ENCODE data around the gene FGFRL1. TPM values are rescaled to one million over a fixed set of nuclear protein-coding genes. Genes with fewer than 3 reads are reported as not detected.

The FGFRL1 gene
- polyA plus RNA-seq, 1 donor (not counting 4 experiments of a cell fraction or from before 2014, with no cell fraction given), result 2.8 TPM

DNA sequence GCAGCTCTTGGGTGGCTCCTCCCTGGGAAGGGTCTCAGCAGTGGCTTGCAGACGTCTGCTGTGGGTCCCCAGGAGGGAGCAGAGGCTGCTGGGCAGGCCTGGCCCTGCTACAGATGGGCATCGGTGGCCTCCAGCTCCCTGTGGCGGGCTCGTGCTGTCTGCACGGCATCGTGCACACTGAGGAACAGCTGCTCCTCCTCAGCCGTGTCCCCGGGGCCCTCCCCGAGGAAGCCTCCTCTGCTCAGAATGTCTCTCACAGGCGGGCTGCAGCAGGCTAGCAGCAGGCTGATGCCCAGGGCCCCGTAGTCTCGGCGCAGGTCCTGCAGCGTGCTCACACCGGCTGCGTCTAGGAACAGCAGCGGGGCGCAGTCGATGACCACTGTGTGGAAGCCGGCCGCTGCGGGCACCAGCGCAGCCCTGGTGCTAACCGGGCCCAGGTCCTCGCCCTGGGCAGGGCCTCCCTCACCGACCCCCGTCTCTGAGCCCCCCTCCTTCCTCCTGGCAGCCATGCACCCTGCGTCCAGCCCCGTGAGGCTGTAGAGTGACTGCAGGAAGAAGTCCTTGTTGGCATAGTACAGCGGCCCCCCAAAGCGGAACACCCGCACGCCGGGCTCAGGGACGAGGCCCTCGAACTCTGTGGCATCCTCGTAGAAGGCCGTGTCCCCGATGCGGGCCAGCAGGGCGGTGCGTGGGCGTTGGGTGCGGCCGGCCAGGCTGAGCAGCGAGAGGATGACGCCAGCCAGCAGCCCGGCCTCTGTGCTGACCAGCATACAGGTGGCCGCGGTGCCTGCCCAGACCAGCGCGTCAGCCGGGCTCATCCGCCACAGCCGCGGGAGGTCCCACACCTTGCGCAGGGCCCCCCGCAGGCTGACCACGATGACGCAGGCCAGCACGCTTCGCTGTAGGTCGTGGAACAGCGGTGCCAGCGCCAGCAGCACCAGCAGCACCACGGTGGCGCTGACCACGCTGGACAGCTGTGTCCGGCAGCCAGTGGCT lies 22.4 kb upstream of the FGFRL1 start:
- no peak overlapping the region for H3K4me2 ChIP-seq (ENCODE audit: control insufficient read depth, extremely low read depth, insufficient read depth, low read depth, low read length)
- FAIRE-seq, result no peak
- dilution Hi-C loops (cut with MboI; ENCODE audit: extremely low pct_ligation_motif_present, low sequenced_read_pairs), result no loop called here

DNA sequence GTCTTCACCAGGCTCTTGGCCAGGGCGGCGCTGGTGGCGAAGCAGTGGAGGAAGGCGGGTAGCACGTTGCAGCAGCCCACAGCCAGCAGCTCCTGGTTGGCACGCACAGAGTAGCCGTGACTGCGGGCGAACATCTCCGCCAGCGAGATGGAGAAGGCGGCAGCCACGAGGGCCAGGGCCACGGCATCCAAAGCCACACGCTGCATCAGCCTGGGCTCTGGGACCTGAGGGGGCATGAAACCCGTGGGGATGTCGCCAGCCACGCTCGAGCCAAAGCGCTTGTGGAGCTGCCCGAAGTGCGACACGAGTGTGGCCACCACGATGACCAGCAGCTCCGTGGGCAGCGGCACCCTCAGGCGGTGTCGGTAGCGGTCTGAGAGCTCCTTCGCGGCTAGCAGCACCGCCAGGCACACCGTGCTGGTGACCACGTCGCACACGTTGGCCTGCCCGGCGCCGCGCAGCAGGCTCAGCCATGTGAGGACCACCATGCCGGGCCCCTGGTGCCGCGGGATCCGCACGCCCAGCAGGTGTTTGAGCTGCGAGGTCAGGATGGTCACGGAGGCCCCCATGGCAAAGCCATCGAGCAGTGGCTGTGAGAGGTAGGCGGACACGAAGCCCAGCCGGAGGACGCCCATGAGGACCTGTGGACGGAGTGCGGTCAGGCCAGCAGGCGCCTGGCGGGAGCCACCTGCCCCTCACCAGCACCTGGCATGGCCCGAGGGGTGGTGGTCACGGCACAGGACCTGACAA lies 21.5 kb upstream of the FGFRL1 start:
- no peaks in the 10 kb centered on the region for H3K36me3 ChIP-seq (ENCODE audit: control insufficient read depth in 2 of 2, extremely low read depth in 1 of 2, insufficient read depth in 2 of 2, low read length in 2 of 2)
- H3K9ac ChIP-seq (ENCODE audit: control insufficient read depth, extremely low read depth, insufficient read depth, low read length), result no peak overlapping the region
- dilution Hi-C loops (cut with MboI; ENCODE audit: extremely low pct_ligation_motif_present, low sequenced_read_pairs), result no loop called here
- H3K9me1 ChIP-seq (ENCODE audit: control insufficient read depth, extremely low read depth, insufficient read depth, low read length), result no peaks in the 10 kb centered on the region
- no peak overlapping the region for H2AFZ ChIP-seq (ENCODE audit: control insufficient read depth, low read length)
- TF ChIP-seq, protein P1, sequence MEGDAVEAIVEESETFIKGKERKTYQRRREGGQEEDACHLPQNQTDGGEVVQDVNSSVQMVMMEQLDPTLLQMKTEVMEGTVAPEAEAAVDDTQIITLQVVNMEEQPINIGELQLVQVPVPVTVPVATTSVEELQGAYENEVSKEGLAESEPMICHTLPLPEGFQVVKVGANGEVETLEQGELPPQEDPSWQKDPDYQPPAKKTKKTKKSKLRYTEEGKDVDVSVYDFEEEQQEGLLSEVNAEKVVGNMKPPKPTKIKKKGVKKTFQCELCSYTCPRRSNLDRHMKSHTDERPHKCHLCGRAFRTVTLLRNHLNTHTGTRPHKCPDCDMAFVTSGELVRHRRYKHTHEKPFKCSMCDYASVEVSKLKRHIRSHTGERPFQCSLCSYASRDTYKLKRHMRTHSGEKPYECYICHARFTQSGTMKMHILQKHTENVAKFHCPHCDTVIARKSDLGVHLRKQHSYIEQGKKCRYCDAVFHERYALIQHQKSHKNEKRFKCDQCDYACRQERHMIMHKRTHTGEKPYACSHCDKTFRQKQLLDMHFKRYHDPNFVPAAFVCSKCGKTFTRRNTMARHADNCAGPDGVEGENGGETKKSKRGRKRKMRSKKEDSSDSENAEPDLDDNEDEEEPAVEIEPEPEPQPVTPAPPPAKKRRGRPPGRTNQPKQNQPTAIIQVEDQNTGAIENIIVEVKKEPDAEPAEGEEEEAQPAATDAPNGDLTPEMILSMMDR (optimal IDR thresholded peaks at IDR 0.05 in 1 of 3, IDR thresholded peaks at IDR 0.05 in 1 of 3, conservative IDR thresholded peaks at IDR 0.05 in 1 of 3; ENCODE audit: extremely low read depth in 1 of 3, insufficient read depth in 2 of 3, low read length in 3 of 3), result no peak
- no peak for TF ChIP-seq EZH2 (IDR thresholded peaks at IDR 0.05; ENCODE audit: low read length)
- no peaks in the 10 kb centered on the region for H4K20me1 ChIP-seq (ENCODE audit: control insufficient read depth, extremely low read depth, insufficient read depth, low read length)
- no peak overlapping the region for H3K4me3 ChIP-seq (ENCODE audit: control insufficient read depth in 2 of 3, extremely low read depth in 1 of 3, insufficient read depth in 2 of 3, low read depth in 1 of 3, low read length in 3 of 3)
- no peak overlapping the region for H3K4me2 ChIP-seq (ENCODE audit: control insufficient read depth, extremely low read depth, insufficient read depth, low read depth, low read length)
- peaks cover 11% of the 10 kb centered on the region for H3K4me1 ChIP-seq (ENCODE audit: control insufficient read depth, extremely low read depth, insufficient read depth, low read length)
- H3K9me3 ChIP-seq (ENCODE audit: control insufficient read depth, low read depth, low read length), result no peaks in the 10 kb centered on the region
- H3K27ac ChIP-seq (ENCODE audit: control insufficient read depth, insufficient read depth, low read length), result no peak overlapping the region
- no peaks in the 10 kb centered on the region for H3K27me3 ChIP-seq (ENCODE audit: control insufficient read depth, extremely low read depth, insufficient read depth, low read length)
- DNase-seq (ENCODE audit: low read depth, low spot score) (no peak), FAIRE-seq (no peak)
- no peaks in the 10 kb centered on the region for H3K79me2 ChIP-seq (ENCODE audit: control insufficient read depth, insufficient read depth, low read length)

More for the DNA sequence above, 22.4 kb upstream of the FGFRL1 start:
- no peak overlapping the region for H3K4me3 ChIP-seq (ENCODE audit: control insufficient read depth in 2 of 3, extremely low read depth in 1 of 3, insufficient read depth in 2 of 3, low read depth in 1 of 3, low read length in 3 of 3)
- no peak overlapping the region for H3K27ac ChIP-seq (ENCODE audit: control insufficient read depth, insufficient read depth, low read length)
- peaks cover 11% of the 10 kb centered on the region for H3K4me1 ChIP-seq (ENCODE audit: control insufficient read depth, extremely low read depth, insufficient read depth, low read length)
- no peak for DNase-seq (ENCODE audit: low read depth, low spot score)
- H3K79me2 ChIP-seq (ENCODE audit: control insufficient read depth, insufficient read depth, low read length), result no peaks in the 10 kb centered on the region
- H3K27me3 ChIP-seq (ENCODE audit: control insufficient read depth, extremely low read depth, insufficient read depth, low read length), result no peaks in the 10 kb centered on the region
- no peak overlapping the region for H2AFZ ChIP-seq (ENCODE audit: control insufficient read depth, low read length)
- H4K20me1 ChIP-seq (ENCODE audit: control insufficient read depth, extremely low read depth, insufficient read depth, low read length), result no peaks in the 10 kb centered on the region
- no peaks in the 10 kb centered on the region for H3K9me3 ChIP-seq (ENCODE audit: control insufficient read depth, low read depth, low read length)
- TF ChIP-seq, protein P1 (optimal IDR thresholded peaks at IDR 0.05 in 1 of 3, IDR thresholded peaks at IDR 0.05 in 1 of 3, conservative IDR thresholded peaks at IDR 0.05 in 1 of 3; ENCODE audit: extremely low read depth in 1 of 3, insufficient read depth in 2 of 3, low read length in 3 of 3), result no peak
- TF ChIP-seq EZH2 (IDR thresholded peaks at IDR 0.05; ENCODE audit: low read length), result no peak
- H3K36me3 ChIP-seq (ENCODE audit: control insufficient read depth in 2 of 2, extremely low read depth in 1 of 2, insufficient read depth in 2 of 2, low read length in 2 of 2), result no peaks in the 10 kb centered on the region
- H3K9ac ChIP-seq (ENCODE audit: control insufficient read depth, extremely low read depth, insufficient read depth, low read length), result no peak overlapping the region
- no peaks in the 10 kb centered on the region for H3K9me1 ChIP-seq (ENCODE audit: control insufficient read depth, extremely low read depth, insufficient read depth, low read length)

All from keratinocyte (primary cell).